Stimulated activated CD4-positive, alpha-beta T cell treated with anti-CD3 and anti-CD28 coated beads, Interleukin-12 subunit alpha, Interleukin-12 subunit beta, amount 100 ng/mL, for 4 hours (primary cell): ENCODE measurements around the gene CYB561A3.

Source experiments
- DNase-seq: peaks from one replicate; pipeline ENCODE4 v3.0.0-alpha.2; 2020

The CYB561A3 gene

DNA sequence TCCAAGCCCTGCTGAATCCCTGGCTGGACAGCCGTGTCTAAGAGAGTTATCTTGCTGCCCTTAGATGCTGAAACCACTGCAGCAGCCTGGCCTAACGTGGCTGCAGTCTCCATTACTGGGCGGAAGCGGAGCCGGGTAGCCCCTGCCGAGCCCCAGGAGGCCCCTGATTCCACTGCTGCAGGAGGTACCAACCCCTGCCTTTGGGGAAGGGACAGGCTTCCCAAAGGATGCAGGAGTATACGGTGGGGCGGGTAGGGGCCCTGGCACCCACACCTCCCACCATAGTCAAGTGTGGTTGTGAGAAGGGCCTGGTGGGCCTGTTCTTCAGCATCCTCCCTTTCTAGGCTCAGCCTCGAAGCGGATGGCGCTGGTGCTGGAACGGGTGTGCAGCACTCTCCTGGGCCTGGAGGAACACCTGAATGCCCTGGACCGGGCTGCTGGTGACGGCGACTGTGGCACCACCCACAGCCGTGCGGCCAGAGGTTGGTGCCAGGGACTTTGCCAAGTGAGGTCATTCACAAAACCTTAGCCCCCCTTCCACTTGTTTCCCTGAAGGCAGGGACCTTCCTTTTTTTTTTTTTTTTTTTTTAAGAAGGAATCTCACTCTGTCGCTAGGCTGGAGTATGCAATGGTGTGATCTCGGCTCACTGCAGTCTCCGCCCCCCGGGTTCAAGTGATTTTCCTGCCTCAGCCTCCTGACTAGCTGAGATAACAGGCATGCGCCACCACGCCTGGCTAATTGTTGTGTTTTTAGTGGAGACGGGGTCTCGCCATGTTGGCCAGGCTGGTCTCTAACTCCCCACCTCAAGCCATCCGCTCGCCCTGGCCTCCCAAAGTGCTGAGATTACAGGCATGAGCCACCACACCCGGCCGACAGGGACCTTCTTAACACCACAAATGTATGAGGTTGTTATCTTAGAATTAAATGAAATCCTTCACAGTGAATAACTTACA lies 17.6 kb downstream of the CYB561A3 start:
- DNase-seq: no peak

DNA sequence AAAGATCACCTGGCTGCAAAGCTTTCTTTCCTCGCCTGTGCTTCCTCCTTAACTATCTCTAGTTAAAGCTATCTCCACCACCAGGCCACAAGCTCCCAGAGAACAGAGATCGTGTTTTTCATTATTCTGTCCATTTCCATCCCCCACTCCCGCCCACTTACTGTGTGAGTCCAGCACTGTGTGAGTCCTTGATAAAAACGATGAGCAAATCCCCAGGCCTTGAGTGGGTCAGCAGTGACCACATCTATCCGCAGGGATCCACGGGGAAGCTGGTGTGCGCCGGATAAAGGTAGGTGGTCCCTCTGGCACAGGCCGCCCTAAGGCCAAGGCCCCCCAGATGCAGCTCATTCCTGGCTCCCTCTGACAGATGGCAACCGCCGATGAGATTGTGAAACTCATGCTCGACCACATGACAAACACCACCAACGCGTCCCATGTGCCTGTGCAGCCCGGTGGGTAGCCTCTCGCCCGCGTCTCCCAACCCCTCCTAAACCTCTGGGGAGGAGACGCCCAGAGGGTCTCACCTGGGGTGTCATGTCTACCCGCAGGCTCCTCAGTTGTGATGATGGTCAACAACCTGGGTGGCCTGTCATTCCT lies 19.4 kb downstream of the CYB561A3 start:
- DNase-seq: no peak

DNA sequence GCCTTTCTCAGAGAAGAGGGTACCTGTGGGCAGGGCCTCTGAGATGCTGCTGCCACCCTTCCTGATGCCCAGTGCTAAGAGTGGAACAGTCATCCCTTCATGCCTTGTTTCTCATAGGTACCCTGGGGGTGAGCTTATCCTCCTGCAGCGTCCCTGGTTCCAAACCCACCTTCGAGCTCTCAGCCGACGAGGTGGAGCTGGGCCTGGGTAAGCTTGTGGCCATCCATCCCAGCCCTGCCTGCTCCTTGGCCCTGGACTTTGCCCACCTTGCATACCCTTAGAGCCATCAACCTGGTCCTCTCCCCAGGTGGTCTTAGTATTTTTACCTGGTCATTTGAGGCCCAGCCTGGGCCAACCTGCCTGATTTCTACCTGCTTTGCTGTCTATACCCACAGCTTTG lies 20.0 kb downstream of the CYB561A3 start:
- no peak for DNase-seq

DNA sequence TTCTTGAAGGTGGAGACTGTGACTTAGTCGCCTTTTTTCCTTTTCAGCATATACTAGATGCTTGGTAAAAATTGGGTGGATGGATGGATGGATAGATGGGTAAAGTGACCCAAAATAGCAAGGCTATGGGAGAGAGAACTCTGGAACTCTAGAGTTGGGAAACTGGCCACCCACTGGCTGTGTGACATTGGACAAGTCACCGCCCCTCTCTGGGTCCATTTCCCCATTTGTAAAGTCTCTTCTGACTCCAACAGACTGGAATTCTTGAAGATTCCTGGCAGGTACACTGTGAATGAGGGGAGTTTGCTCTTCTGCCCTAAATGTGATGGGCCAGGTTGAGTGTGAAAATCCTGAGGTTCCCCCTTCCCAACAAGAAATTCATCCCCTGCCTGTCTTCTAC lies 20.7 kb downstream of the CYB561A3 start:
- DNase-seq: no peak

DNA sequence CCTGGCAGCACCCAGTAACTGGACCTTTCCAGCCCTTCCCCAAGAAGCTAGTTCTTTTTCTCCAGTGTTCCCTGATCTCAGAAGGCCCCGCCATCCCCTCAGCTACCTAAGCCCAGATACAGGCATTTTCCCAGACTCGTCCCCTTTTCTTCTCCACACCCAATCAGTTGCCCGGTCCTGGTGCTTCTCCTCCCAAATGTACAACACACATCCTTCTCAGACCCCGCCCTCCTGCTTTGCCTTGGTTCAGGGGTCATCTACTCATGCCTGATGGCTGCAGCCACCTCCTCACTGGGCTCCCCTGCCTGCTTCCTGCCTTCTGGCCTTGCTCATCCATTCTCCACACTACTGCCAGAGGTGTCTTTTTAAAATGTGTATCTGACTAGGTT lies 22.2 kb downstream of the CYB561A3 start:
- no peak for DNase-seq

DNA sequence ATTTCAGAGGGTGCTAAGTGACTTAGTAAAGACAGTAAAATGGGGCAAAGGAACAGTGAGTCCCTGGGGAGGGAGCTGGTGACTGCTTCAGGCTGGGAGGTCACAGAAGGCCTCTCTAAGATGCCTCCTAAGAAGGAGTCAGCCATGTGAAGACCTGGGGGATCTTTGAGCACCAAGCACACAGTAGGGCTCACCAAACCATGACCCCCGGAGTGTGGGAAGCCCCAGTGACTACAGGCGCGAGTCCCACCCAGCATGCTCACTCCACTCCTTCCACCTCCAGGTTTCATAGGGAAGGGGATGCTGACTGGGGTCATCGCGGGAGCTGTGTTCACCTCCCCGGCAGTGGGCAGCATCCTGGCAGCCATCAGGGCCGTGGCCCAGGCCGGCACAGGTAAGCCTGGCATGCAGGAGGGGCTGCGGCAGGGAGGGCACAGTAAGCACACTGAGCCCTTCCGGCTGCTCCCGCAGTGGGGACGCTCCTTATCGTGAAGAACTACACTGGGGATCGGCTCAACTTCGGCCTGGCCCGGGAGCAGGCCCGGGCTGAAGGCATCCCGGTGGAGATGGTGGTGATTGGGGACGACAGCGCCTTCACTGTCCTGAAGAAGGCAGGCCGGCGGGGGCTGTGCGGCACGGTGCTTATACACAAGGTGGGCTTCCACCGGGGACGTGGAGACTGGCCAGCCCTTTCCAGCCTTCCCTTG lies 22.7 kb downstream of the CYB561A3 start:
- DNase-seq: no peak

DNA sequence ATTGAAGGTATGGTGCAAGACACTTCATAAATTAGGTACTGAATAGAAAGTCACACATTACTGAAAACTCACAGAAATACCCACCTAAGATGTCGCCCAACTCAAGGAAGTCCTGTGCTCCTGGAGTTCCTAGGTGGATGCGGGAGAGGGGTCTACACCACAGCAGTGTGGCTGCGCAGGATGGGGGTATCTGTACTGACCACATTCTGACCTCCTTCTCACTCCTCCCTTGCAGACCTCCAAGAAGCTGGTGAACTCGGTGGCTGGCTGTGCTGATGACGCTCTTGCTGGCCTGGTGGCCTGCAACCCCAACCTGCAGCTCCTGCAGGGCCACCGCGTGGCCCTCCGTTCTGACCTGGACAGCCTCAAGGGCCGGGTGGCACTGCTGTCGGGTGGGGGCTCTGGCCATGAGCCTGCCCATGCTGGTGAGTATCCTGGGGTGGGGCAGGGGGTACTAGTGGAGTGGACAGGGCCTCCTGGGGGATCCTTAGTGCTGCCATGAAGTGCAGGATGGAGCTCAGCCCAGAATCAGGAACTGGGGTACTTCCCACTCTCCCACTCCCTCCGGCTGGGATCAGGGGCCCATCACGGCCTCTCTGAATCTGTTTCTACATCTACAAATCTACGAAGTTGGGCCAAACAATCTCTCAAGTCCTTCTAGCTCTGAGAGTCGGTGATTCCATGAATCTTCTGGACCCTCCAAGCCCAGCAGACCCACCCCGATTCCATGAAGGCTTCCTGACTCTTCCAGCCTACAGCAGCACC lies 23.8 kb downstream of the CYB561A3 start:
- DNase-seq: no peak

DNA sequence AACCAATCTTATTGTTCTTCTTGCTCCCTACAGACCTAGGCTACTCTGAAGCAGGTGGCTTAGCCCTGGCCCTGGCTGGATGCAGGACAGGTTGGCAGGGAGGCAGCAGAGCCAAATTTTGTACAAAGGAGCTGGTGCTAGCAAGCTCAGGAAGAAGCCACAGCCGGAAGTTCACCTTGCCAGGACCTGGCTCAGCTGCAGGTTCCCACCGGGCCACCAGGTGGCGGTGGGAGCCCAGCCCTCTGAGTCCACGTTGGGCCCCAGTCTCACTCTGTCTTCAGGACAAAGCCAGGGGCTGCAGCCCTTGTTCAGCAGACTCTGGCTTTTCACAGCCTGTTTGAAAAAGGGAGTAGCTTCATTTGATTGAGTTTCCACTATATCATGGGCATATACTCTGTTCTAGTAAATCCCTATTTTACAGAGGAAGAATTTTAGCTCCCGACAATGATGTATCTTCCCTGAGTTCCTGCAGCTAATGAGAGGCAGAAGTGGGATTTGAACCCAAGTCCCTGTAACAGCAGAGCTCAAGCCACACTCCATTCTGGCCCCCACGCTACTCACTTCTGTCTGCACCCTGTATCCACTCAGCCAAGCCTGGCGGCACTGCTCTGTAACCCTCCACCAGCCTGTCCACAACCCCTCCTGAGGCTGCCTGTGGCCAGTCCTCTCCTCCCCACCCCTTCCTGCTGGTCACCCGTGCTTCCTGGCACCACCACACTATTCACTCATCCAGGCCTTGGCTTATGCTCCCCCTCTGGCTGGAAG lies 25.3 kb downstream of the CYB561A3 start:
- DNase-seq: peak; percentile 77

DNA sequence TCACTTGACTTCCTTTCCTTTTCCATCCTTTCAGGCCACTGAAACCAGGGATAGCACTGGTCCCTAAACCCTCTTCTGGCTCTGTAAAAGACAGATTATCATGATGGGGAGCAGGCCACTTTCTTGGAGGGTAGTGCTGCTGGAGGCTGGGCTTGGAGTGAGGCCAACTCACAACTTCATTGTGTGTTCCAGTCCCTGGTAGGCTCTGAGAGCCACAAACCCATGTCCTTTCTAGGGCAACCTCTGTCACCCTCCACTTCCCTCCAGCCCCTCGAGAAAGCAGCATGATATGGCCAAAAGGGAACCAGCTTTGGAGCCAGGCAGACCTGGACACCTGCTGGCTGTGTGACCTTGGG lies 26.3 kb downstream of the CYB561A3 start:
- no peak for DNase-seq

DNA sequence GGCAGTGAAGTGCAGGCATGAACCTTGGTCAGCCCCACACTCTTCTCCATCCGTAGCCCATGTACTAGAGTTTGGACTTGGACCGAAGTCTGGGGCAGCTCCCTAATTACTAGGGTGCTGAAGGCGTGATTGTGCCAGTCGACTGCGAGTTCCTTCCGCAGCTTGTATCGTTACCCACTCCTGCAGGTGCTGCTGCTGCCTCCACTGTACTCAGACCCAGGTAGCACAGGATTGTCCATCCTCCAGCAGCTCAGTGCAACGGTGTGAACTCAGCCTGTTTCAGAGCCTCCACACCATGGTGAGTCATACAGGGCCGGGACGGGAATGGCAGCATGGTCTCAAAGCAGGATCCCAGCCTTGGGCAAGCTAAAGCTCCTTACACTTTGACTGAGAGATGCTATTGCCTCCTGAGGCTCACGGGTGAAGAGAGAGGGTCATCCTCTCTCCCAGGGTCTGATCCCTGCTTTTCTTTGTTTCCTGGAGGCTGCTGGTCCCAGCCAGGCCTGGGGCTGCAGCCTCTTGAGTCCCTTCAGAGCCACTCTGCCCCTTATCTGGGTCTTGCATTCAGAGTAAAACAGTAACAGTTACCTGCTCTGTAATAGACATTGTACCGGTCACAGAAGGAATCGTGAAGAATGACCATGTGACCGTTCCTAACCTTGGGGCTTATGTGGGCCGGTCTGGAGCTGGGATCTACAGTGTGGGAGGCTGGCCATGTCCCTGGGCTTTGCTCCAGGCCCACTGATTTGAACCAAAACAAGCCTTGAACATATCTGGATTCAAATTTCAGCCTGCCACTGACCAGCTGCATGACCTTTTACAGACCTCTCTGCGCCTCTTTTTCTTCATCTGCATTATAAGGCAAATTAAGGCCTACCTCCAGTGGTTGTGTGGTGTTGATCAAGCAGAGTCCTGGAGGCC lies 27.0 kb downstream of the CYB561A3 start:
- DNase-seq: no peak

DNA sequence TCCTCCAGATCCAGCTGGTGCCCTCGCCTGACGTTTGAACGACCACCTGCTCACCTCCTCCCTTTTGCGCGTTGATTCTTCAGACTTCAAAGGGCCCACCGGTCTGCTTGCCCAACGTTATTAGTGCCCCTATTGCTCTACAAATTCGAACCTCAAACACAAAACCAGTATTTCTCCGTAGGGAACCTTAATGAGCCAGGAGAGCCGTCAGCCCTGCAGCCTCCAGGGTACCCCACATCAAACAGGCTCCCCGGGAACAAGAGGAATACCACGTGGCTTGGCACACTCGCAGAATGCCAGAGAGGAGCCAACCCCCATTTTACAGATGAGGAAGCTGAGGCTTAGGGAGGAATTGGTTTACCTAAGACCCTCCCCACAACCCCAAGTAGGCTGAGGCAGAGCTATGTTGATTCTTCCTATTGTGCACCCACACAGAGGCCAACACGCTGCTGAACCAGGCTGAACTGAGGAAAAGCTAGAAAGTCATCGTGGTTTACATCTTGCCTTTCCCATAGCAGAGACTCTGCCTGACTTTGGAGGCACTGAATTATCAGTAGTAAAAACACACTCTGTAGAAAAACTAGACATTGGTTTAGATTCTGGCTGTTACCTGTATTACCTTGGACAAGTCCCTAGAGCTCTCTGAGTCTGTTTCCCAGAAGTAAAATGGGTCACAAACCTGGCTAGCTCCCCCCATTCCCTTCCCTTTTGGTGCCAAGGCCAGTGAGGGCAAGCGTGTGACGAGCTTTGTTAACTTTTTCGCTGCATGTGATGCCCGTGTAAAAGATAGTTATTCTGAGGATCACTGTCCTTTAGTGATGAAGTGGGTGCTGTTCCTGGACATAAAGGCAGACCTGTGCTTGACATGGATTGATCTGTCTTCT lies 27.9 kb downstream of the CYB561A3 start:
- DNase-seq: no peak

DNA sequence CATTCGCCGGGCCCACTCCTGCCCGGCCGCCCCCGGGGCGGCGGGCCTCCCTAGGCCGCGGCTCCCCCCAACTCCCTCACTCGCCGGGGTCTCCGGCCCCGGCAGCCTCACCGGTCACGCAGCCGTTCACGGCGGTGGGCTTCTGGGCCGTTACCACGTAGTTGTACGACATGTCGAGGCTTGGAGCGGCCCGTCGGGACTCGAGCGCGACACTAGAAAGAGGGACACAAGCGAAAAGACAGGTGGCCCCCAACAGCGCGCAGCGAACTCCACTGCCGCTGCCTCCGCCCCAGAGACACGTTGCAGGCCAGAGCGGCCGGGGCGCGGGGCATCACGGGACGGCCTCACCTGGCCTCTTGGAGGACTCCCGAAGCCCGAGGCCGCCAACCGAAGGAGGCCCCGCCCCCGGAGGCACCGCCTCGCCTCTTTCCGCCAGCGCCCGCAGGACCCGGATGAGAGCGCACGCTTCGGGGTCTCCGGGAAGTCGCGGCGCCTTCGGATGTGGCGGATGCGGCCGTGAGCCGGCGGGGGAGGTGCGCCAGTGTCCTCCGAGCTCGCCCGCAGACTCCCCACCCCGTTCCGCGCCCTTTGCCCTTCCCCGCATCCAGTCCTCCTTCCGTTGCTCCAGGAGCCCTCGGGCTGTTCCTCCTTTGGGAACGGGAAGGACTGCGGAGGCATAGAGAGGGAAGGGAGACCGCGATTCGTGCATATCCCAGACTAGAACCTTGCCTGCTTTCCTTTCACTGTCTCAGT lies 28.7 kb downstream of the CYB561A3 start, which contains the start of the genes DDB1 and TKFC:
Gene DDB1 (minus strand): TSS at position 309 of the 753 bp plus-strand sequence. CDS start 137 bp downstream, at position 172.
Gene TKFC (plus strand): TSS at position 432 of the 753 bp plus-strand sequence. CDS start 1,501 bp downstream, outside the sequence.
- DNase-seq: peak; percentile 97

DNA sequence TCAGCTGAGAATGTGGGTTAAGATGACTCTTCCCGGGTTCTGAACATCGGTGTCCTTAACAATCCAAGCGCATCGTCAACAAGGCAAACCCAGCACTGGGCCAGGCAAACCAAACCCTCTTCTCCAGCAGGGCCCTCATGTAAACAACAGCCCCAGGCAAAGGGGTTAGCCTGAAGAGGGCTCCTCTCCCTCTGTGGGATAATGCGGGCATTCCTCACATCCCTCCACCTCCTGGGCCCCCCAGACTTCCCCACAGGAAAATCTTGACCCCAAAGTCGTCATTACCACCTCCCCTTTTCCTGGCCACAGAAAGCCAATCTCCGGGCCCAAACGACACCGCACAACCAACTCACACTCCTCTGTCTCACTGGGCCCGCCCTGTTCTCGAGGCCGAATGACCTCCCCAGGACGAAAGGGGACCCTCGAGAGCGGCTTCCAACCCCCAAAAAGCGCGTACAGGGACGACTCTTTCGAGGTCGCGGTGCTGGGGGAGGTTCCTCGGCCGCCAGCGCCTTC lies 29.3 kb downstream of the CYB561A3 start:
- no peak for DNase-seq

DNA sequence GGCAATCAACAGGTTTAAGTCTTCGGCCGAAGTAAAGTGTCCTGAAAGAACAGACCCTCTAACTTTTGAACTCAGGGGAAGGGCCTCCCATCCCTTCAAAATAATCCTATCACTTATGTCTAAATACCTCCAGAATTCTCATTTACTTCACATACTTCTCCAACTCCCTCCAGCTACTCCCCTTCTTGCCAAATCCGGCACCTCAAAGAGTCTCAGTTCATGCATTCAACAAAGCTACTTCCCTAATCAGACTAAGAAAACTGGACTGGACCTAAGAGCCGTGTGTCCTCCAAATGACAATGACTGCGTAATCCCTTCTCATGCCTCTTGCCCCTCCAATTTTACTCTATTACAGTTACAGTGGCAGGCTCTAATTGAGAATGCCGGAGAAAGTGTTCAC lies 30.0 kb downstream of the CYB561A3 start:
- no peak for DNase-seq

DNA sequence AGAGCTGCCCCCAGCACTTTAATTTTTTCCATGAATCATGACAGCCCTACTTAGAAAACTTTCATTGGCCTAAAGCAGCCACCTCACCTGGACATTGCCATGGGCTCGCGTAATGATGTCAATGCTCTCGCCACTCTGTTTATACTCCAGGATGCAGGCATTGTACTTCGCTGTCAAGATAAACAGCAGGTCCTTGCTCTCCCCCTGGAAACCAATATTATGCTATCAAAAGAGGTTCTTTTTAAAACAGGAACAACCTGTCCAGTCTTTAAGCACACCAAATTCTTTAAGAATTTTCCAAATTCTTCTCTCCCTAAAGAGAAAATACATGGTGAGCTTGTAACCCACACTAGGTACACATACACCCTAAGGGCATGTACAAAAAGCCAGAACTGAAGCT lies 31.8 kb downstream of the CYB561A3 start:
- no peak for DNase-seq

DNA sequence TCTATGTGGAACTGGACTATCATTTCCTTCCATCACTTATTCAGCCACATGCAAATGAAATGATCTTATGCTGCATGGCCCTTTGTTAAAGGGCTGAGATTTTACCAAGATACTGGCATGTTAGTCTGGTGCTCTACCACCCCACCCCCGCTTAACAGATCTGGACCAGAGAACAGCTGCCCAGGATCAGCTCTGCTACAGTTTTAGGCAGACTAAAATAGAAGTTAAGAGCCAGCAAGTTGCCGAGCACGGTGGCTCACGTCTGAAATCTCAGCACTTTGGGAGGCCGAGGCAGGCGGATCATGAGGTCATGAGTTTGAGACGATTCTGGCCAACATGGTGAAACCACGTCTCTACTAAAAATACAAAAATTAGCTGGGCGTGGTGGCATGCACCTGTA lies 33.3 kb downstream of the CYB561A3 start:
- no peak for DNase-seq

DNA sequence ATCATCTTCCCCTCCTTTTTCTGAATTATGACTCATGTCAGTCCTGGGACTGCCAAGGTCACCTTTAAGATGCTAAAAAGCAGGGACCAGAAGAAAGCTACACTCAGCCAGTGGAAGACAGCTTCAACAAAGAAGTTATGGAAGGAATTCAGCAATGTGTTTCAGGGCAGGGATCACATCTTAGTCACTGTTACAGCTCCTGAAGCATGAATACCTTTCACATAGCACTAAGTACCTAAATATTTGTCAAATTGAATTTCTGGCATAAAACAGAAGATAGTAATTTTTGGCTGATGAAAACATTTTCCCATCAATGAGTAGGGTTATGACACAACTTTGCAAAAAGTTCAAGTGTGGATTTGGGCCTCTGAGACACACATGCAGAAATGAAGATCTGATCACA lies 34.0 kb downstream of the CYB561A3 start:
- DNase-seq: no peak

DNA sequence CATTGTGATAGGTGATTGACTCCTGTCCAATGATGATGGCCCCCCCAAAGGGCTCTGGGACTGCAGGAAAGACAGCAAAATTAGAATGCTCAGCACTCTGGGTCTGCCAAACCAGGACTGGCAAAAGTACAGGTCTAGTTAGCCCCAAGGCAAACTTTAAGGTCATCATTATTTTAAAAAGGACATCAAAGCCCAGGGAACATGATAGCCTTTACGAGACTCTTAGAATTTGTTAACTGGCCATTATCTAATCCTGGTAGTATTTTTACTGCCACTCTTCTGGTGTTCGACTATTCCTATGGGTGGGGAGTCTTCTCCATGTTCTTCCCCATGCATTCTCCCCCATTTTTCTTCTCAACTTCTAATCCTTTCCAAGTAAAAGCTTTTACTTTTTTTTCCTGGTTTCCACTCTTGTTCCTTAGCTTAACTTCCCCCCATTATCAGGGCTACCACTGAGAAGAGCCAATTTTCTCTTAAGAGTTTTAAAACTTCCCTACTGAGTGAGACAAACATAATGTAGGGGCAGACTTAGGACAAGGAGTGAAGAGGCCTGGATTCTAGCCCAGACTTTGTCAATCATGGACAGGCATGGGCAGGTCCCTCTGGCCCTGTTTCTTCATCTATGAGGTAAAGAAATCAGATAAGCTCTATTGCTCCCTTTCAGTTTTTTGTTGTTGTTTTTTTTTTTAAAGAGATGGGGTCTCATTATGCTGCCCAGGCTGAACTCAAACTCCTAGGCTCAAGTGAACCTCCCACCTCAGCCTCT lies 35.9 kb downstream of the CYB561A3 start:
- no peak for DNase-seq
